Measurements from ENCODE around the gene SNRPA1.

SNRPA1 gene

DNA sequence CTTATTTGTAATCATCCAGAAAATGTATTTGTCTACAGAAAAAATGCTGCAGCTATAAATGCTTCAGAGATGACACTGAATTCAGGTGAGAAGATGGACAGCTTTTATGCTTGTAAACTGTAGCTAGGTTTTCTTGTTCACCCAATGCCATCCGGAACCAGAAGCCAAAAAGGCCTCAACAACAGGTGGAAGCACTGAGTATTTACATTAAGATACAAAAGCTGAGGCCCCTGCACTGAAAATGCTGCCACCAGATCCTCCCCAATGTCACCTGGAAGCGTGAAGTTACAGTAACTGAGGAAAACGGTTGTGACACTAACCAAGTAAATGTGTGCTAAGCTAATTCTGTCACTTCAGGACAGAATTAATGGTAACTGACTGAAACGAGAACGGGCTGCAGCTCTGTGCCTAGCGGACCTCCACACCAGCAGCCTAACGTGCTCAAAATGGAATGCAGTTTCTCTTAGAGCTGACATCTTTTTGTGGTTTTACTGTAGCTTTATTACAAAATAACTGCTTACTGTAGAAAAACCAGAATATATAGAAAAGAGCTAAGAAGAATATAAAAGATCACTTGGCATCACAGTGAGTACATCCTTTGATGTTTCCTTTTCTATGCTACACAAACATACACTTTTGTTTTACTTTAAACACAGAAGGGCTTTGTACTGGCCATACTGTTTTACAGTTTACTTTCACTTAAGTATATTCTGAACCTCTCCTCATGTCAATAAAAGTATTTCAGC lies 50.8 kb downstream of the SNRPA1 start:
- DNase-seq (ENCODE audit: low read depth) = no peak
- no peak overlapping the region for H3K4me3 ChIP-seq (replicated peaks; ENCODE audit: low read depth, low read length)
- TF ChIP-seq, protein P1, sequence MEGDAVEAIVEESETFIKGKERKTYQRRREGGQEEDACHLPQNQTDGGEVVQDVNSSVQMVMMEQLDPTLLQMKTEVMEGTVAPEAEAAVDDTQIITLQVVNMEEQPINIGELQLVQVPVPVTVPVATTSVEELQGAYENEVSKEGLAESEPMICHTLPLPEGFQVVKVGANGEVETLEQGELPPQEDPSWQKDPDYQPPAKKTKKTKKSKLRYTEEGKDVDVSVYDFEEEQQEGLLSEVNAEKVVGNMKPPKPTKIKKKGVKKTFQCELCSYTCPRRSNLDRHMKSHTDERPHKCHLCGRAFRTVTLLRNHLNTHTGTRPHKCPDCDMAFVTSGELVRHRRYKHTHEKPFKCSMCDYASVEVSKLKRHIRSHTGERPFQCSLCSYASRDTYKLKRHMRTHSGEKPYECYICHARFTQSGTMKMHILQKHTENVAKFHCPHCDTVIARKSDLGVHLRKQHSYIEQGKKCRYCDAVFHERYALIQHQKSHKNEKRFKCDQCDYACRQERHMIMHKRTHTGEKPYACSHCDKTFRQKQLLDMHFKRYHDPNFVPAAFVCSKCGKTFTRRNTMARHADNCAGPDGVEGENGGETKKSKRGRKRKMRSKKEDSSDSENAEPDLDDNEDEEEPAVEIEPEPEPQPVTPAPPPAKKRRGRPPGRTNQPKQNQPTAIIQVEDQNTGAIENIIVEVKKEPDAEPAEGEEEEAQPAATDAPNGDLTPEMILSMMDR (IDR thresholded peaks at IDR 0.05; ENCODE audit: low read length, missing control alignments) = no peak

DNA sequence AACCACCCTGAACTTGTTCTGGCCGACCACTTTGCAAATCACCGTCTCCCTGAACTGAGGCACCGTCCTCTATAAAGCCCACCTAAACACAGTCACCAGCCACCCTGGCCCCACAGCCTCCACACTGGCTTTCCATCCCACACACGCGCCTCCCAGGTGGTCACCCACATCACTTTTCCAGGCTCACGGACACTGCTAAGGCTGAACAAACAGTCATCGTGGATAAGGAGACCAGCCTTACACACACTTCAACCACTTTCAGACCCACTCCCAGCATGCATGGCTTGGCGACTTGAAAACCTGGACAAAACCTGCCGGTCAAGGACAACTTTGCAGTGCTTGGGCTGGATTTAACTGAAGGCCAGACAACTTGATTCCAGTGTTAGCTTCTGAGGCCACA lies 51.6 kb downstream of the SNRPA1 start:
- DNase-seq (ENCODE audit: low read depth) = no peak
- no peak overlapping the region for H3K4me3 ChIP-seq (replicated peaks; ENCODE audit: low read depth, low read length)
- TF ChIP-seq, protein P1 (IDR thresholded peaks at IDR 0.05; ENCODE audit: low read length, missing control alignments) = no peak

DNA sequence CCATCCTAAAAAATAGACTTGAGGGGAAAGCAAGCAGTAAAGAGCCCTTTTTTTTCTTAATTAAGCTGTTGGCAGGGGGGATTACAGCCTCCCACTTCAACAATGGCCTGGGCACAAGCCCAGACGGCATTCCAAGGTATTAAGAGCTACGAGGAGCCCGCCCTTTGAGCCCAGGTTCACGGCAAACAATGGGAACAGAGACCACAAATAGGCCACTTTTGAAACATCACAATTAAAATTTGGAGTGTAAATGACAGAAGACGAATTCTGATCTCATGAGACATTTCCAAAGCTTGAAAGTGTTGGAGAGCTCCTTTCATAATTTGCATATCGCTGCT lies 52.1 kb downstream of the SNRPA1 start:
- no peak for DNase-seq (ENCODE audit: low read depth)
- no peak overlapping the region for H3K4me3 ChIP-seq (replicated peaks; ENCODE audit: low read depth, low read length)
- TF ChIP-seq, protein P1 (IDR thresholded peaks at IDR 0.05; ENCODE audit: low read length, missing control alignments) = no peak

DNA sequence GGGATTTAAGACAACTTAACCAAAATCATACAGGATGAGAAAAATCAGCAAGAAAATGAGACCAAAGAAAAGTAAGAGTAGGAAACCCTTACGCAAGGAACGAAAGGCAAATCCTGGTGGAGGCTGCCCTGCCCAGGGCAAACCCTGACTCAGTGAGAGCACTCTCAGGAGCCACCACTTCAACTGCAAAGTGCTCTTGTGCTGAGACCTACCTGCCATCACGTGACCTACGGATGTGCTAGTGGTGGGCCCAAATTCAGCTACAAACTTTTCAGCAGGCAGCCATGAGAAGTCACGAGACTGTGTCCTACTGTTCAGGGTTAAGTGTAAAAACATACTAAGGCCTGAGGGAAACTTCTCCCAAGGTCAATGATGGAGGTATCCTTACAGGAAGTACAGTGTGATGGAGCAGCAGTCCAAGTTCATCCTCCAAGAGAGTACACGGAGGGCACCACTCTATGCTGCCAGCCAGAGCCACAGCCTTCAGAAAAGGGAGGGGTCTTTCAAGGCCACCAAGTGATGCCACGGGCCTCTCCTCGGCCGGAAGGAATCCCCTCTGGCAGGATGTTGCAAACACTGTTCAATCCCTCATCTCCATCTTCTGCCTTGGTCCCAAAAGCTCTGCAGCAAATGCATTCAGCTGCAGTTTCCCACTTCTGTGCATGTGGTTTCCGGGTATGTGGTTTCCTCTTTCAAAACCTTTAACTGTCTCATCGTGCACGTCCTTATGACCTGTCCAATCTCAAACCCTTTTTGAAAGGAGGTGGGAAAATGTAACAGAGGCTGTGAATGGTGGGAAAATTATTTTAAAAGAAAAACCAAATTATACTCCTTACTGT lies 52.7 kb downstream of the SNRPA1 start:
- H3K4me3 ChIP-seq (replicated peaks; ENCODE audit: low read depth, low read length) = no peak overlapping the region
- peak; percentile 81 for DNase-seq (ENCODE audit: low read depth)
- TF ChIP-seq, protein P1 (IDR thresholded peaks at IDR 0.05; ENCODE audit: low read length, missing control alignments) = no peak

DNA sequence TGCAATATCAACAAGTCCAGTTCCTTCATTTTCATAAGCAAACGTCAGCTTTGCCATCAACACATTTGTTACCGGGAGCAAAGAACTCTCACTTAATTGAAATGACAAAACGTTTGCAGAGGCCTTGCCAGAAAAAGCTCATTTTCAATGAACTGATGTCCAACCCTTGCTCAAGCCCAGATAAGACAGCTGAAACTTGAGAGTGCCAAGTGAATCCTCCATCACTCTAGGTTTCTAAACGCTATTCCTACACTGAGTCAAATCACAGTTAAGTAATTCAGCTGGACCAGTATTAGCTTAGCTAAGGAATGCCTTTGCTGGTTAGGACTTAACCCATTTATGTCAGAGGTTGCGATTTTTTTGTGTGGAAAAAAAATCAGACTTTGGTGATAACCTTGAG lies 54.7 kb downstream of the SNRPA1 start:
- TF ChIP-seq, protein P1 (IDR thresholded peaks at IDR 0.05; ENCODE audit: low read length, missing control alignments) = no peak
- peak; percentile 85 for DNase-seq (ENCODE audit: low read depth)
- no peak overlapping the region for H3K4me3 ChIP-seq (replicated peaks; ENCODE audit: low read depth, low read length)

DNA sequence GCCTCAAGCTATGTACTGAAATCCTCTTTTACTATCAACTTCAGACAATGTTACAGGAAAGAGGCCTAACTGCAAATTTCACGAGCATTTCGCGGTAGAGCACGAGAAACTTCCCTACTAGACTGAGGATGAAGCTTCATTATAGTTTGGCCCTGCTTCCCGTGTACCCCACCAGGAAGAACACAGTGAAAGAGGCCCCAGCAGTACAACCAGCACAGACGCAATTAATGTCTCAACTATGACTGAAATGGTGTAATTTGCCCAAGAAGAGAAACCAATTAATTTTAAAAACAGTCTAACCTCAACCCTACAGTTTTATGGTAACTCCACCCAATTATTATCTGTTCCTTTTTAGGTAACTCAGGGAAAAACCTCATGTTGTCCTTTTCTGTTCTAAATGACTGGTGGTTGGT lies 55.3 kb downstream of the SNRPA1 start:
- TF ChIP-seq, protein P1 (IDR thresholded peaks at IDR 0.05; ENCODE audit: low read length, missing control alignments) = no peak
- no peak overlapping the region for H3K4me3 ChIP-seq (replicated peaks; ENCODE audit: low read depth, low read length)
- no peak for DNase-seq (ENCODE audit: low read depth)
